ENCODE data around the gene MAEA.

Gene MAEA

DNA sequence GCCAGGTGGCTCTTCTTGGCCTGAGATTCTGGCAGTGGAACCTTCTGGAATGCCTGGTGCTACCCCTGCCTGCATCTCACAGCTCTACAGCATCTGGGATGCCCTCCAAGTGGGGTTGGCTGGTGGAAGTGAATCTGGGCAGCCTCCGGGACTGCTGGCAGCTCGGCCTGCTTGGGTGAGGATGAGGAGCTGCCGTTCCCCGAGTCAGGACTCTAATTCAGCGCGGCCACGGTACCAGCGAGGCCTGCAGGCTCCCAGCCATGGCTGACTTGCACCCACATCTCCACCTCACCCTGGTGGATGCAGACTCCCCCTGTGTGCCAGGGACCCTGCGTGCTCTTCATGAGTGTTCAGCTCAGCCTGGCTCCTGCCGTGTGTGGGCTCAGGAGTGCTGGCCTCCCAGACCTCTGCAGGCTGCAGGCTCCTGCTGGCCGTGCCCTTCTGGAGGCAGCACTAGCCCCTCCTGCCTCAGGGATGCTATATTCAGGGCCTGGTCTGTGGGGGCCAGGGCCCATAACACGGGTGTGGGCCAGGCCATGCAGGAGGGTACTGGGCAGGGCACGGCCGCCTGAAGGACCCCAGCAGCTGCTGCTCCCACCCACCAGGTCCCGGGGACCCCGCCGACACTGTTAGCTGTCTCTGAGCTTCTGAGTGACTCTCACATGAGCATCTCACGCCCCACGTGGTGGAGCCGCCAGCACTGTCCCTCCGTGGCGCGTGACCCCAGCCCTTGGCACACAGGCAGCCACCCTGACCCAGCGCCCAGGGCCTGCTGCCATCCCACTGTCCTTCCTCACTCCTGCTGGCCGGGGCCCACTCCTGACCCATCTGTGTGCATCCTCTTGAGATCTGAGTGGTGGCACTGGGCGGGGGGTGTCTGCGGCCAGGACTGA is 67.9 kb downstream of the MAEA start:
- Histone ChIP-seq H3K9me3 (ENCODE audit: control insufficient read depth in 2 of 2, low read length in 2 of 2) (no peaks in the 10 kb centered on the region), H3K4me3 (ENCODE audit: low read length in 2 of 2) (no peak overlapping the region), H3K27ac (ENCODE audit: low read length) (no peak overlapping the region), H3K36me3 (ENCODE audit: control insufficient read depth in 2 of 2, insufficient read depth in 2 of 2, low read length in 2 of 2) (peaks cover 0 to 16% of the 10 kb centered on the region in 2 donors), H3K4me1 (ENCODE audit: control insufficient read depth, insufficient read depth, low read length) (peaks cover 6% of the 10 kb centered on the region), H3K27me3 (ENCODE audit: control insufficient read depth in 1 of 2, insufficient read depth in 2 of 2, low read length in 2 of 2) (no peaks in the 10 kb centered on the region), H3K9ac (ENCODE audit: low read length in 2 of 2) (no peak overlapping the region)

GRCh38 chr4:1358421-1359143 is 68.9 kb downstream of the MAEA start:
- H3K27me3 ChIP-seq (ENCODE audit: control insufficient read depth in 1 of 2, insufficient read depth in 2 of 2, low read length in 2 of 2), result no peaks in the 10 kb centered on the region
- no peak overlapping the region for H3K4me3 ChIP-seq (ENCODE audit: low read length in 2 of 2)
- no peak overlapping the region for H3K27ac ChIP-seq (ENCODE audit: low read length)
- peaks cover 6% of the 10 kb centered on the region for H3K4me1 ChIP-seq (ENCODE audit: control insufficient read depth, insufficient read depth, low read length)
- peaks cover 0 to 12% of the 10 kb centered on the region in 2 donors for H3K36me3 ChIP-seq (ENCODE audit: control insufficient read depth in 2 of 2, insufficient read depth in 2 of 2, low read length in 2 of 2)
- H3K9me3 ChIP-seq (ENCODE audit: control insufficient read depth in 2 of 2, low read length in 2 of 2), result no peaks in the 10 kb centered on the region
- H3K9ac ChIP-seq (ENCODE audit: low read length in 2 of 2), result no peak overlapping the region

- H3K27me3 ChIP-seq (ENCODE audit: control insufficient read depth in 1 of 2, insufficient read depth in 2 of 2, low read length in 2 of 2), result no peaks in the 10 kb centered on the region
- H3K27ac ChIP-seq (ENCODE audit: low read length), result no peak overlapping the region
- H3K4me3 ChIP-seq (ENCODE audit: low read length in 2 of 2), result no peak overlapping the region
- peaks cover 6% of the 10 kb centered on the region for H3K4me1 ChIP-seq (ENCODE audit: control insufficient read depth, insufficient read depth, low read length)
- H3K9me3 ChIP-seq (ENCODE audit: control insufficient read depth in 2 of 2, low read length in 2 of 2), result no peaks in the 10 kb centered on the region
- peaks cover 0 to 12% of the 10 kb centered on the region in 2 donors for H3K36me3 ChIP-seq (ENCODE audit: control insufficient read depth in 2 of 2, insufficient read depth in 2 of 2, low read length in 2 of 2)
- no peak overlapping the region for H3K9ac ChIP-seq (ENCODE audit: low read length in 2 of 2)
Measured at GRCh38 chr4:1359144-1359501, 69.4 kb downstream of the MAEA start.

- no peaks in the 10 kb centered on the region for H3K27me3 ChIP-seq (ENCODE audit: control insufficient read depth in 1 of 2, insufficient read depth in 2 of 2, low read length in 2 of 2)
- H3K27ac ChIP-seq (ENCODE audit: low read length), result no peak overlapping the region
- H3K4me1 ChIP-seq (ENCODE audit: control insufficient read depth, insufficient read depth, low read length), result peaks cover 6% of the 10 kb centered on the region
- H3K9ac ChIP-seq (ENCODE audit: low read length in 2 of 2), result no peak overlapping the region
- no peak overlapping the region for H3K4me3 ChIP-seq (ENCODE audit: low read length in 2 of 2)
- peaks cover 0 to 11% of the 10 kb centered on the region in 2 donors for H3K36me3 ChIP-seq (ENCODE audit: control insufficient read depth in 2 of 2, insufficient read depth in 2 of 2, low read length in 2 of 2)
- no peaks in the 10 kb centered on the region for H3K9me3 ChIP-seq (ENCODE audit: control insufficient read depth in 2 of 2, low read length in 2 of 2)
Measured at GRCh38 chr4:1359976-1360375, 70.3 kb downstream of the MAEA start.

DNA sequence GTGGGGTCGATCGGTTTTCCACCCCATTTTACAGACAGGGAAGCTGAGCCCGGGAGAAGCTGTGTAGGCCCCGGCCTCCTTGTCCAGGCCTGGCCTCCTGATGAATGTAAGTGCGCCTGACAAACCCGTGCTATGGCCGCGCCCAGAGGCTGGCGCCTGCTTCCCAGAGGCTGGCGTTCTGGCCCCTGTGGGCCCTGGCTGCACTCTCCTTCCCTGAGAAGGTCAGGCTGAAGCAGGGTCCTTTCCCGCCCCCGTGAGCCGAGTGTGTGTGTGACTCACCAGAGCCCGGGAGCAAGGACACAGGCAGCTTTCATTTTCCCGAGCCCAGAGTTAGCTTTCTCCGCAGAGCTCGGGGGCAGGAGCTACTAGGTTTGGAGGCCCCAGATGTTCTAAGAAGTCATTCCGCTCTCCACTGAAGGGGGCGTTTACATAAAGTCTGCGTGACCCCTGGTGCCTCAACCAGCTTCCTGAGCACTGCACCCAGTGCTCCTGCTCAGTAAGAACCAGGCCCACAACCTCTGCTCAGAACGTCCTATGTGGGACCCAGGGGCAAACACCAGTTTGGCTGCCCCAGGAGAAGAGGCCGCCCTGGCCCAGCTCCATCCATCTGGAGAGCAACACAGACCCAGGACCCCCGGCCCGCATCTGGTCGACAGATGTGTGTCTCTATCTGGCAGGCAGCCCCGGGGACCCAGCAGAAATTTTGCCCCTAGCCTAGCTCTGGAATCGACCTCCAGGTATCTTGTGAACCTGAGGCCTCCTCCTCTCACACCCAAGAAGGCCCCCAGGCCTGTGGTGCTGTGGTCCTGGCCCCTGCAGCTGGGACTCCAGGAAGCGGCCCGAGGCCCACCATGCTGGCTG is 71.0 kb downstream of the MAEA start:
- Histone ChIP-seq H3K9me3 (ENCODE audit: control insufficient read depth in 2 of 2, low read length in 2 of 2) (no peaks in the 10 kb centered on the region), H3K9ac (ENCODE audit: low read length in 2 of 2) (no peak overlapping the region), H3K4me1 (ENCODE audit: control insufficient read depth, insufficient read depth, low read length) (peaks cover 6% of the 10 kb centered on the region), H3K4me3 (ENCODE audit: low read length in 2 of 2) (no peak overlapping the region), H3K27me3 (ENCODE audit: control insufficient read depth in 1 of 2, insufficient read depth in 2 of 2, low read length in 2 of 2) (no peaks in the 10 kb centered on the region), H3K27ac (ENCODE audit: low read length) (no peak overlapping the region), H3K36me3 (ENCODE audit: control insufficient read depth in 2 of 2, insufficient read depth in 2 of 2, low read length in 2 of 2) (peaks cover 0 to 9% of the 10 kb centered on the region in 2 donors)

GRCh38 chr4:1361431-1361830 is 71.7 kb downstream of the MAEA start:
- Histone ChIP-seq H3K27me3 (ENCODE audit: control insufficient read depth in 1 of 2, insufficient read depth in 2 of 2, low read length in 2 of 2) (no peaks in the 10 kb centered on the region), H3K36me3 (ENCODE audit: control insufficient read depth in 2 of 2, insufficient read depth in 2 of 2, low read length in 2 of 2) (peaks cover 4 to 10% of the 10 kb centered on the region in 2 donors), H3K4me3 (ENCODE audit: low read length in 2 of 2) (no peak overlapping the region), H3K9ac (ENCODE audit: low read length in 2 of 2) (no peak overlapping the region), H3K9me3 (ENCODE audit: control insufficient read depth in 2 of 2, low read length in 2 of 2) (no peaks in the 10 kb centered on the region), H3K27ac (ENCODE audit: low read length) (no peak overlapping the region), H3K4me1 (ENCODE audit: control insufficient read depth, insufficient read depth, low read length) (peaks cover 6% of the 10 kb centered on the region)

- Histone ChIP-seq H3K27me3 (ENCODE audit: control insufficient read depth in 1 of 2, insufficient read depth in 2 of 2, low read length in 2 of 2) (no peaks in the 10 kb centered on the region), H3K36me3 (ENCODE audit: control insufficient read depth in 2 of 2, insufficient read depth in 2 of 2, low read length in 2 of 2) (peaks cover 7 to 12% of the 10 kb centered on the region in 2 donors), H3K4me1 (ENCODE audit: control insufficient read depth, insufficient read depth, low read length) (peaks cover 6% of the 10 kb centered on the region), H3K9me3 (ENCODE audit: control insufficient read depth in 2 of 2, low read length in 2 of 2) (no peaks in the 10 kb centered on the region), H3K27ac (ENCODE audit: low read length) (no peak overlapping the region), H3K9ac (ENCODE audit: low read length in 2 of 2) (no peak overlapping the region), H3K4me3 (ENCODE audit: low read length in 2 of 2) (no peak overlapping the region)
Measured at GRCh38 chr4:1362046-1362445, 72.4 kb downstream of the MAEA start.

- Histone ChIP-seq H3K4me3 (ENCODE audit: low read length in 2 of 2) (no peak overlapping the region), H3K27me3 (ENCODE audit: control insufficient read depth in 1 of 2, insufficient read depth in 2 of 2, low read length in 2 of 2) (no peaks in the 10 kb centered on the region), H3K36me3 (ENCODE audit: control insufficient read depth in 2 of 2, insufficient read depth in 2 of 2, low read length in 2 of 2) (peaks cover 7 to 12% of the 10 kb centered on the region in 2 donors), H3K9ac (ENCODE audit: low read length in 2 of 2) (no peak overlapping the region), H3K27ac (ENCODE audit: low read length) (no peak overlapping the region), H3K4me1 (ENCODE audit: control insufficient read depth, insufficient read depth, low read length) (peaks cover 2% of the 10 kb centered on the region), H3K9me3 (ENCODE audit: control insufficient read depth in 2 of 2, low read length in 2 of 2) (no peaks in the 10 kb centered on the region)
Measured at GRCh38 chr4:1362521-1362920, 72.8 kb downstream of the MAEA start.

- H3K27me3 ChIP-seq (ENCODE audit: control insufficient read depth in 1 of 2, insufficient read depth in 2 of 2, low read length in 2 of 2), result no peaks in the 10 kb centered on the region
- H3K36me3 ChIP-seq (ENCODE audit: control insufficient read depth in 2 of 2, insufficient read depth in 2 of 2, low read length in 2 of 2), result peaks cover 10% of the 10 kb centered on the region in 2 donors
- no peaks in the 10 kb centered on the region for H3K4me1 ChIP-seq (ENCODE audit: control insufficient read depth, insufficient read depth, low read length)
- H3K27ac ChIP-seq (ENCODE audit: low read length), result no peak overlapping the region
- no peak overlapping the region for H3K4me3 ChIP-seq (ENCODE audit: low read length in 2 of 2)
- no peak overlapping the region for H3K9ac ChIP-seq (ENCODE audit: low read length in 2 of 2)
- no peaks in the 10 kb centered on the region for H3K9me3 ChIP-seq (ENCODE audit: control insufficient read depth in 2 of 2, low read length in 2 of 2)
Measured at GRCh38 chr4:1363513-1363912, 73.8 kb downstream of the MAEA start.

DNA sequence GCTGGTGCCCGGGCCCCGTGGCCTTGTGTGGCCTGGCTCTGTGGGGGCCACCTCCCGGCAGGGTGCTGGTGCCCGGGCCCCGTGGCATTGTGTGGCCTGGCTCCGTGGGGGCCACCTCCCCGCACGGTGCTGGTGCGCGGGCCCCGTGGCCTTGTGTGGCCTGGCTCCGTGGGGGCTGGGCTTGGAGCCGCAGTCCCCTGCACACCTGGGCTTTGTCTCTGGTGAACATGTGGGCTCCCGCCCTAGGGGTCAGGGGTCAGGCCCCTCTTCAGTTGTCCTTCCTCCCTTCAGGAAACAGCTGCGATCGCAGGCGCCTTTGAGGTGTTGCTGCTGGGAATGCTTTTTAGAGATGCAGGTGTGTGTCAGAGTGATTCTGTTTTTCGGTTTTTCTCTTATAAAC is 74.5 kb downstream of the MAEA start:
- H3K9ac ChIP-seq (ENCODE audit: low read length in 2 of 2), result no peak overlapping the region
- H3K27ac ChIP-seq (ENCODE audit: low read length), result no peak overlapping the region
- no peaks in the 10 kb centered on the region for H3K27me3 ChIP-seq (ENCODE audit: control insufficient read depth in 1 of 2, insufficient read depth in 2 of 2, low read length in 2 of 2)
- no peak overlapping the region for H3K4me3 ChIP-seq (ENCODE audit: low read length in 2 of 2)
- H3K9me3 ChIP-seq (ENCODE audit: control insufficient read depth in 2 of 2, low read length in 2 of 2), result no peaks in the 10 kb centered on the region
- H3K4me1 ChIP-seq (ENCODE audit: control insufficient read depth, insufficient read depth, low read length), result no peaks in the 10 kb centered on the region
- peaks cover 6 to 10% of the 10 kb centered on the region in 2 donors for H3K36me3 ChIP-seq (ENCODE audit: control insufficient read depth in 2 of 2, insufficient read depth in 2 of 2, low read length in 2 of 2)

All from stomach smooth muscle (tissue), 2 donors.